ENCODE results near the gene DNAJC30. TPM values are rescaled to one million over a fixed set of nuclear protein-coding genes. Genes with fewer than 3 reads are reported as not detected.

The DNAJC30 gene
- total RNA-seq, 2 experiments from 2014 or later: 14.0 to 14.4 TPM

DNA sequence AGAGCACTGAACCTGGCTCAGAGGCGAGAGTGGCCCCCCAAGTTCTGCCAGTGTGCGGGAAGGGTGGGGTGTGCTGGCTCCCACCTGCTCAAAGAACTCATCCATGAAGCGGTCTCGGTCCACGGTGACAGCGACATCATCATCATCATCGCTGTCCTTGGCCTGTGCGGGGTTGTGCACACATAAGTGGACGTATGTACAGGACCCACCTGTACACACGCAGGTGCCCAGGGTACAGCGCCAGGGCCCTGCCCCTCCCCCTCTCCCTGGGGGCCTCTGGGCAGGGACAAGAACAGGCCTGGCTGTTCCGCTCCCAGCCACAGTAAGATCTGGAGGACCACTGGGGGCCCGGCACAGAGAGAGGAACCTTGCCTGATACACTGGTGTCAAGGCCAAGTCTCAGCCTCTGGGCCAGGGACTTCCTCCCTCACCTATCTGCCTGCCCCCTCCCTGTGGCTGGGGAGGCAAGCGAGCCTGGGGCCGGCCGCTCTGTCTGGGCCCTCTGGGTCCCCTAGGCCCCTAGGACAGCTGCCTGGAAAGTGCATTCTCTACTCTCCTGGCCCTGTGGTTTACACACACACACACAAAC is 25.8 kb upstream of the DNAJC30 start:
- POLR2A ChIA-PET: no interaction called here
- intact Hi-C loops (cut with DNase I, micrococcal nuclease): no loop called here
- H3K27ac ChIP-seq (ENCODE audit: low read depth in 1 of 2, low read length in 2 of 2): no peak overlapping the region
- no peak for DNase-seq
- H3K27ac Mint-ChIP-seq: no peak overlapping the region
- TF ChIP-seq, protein P1, sequence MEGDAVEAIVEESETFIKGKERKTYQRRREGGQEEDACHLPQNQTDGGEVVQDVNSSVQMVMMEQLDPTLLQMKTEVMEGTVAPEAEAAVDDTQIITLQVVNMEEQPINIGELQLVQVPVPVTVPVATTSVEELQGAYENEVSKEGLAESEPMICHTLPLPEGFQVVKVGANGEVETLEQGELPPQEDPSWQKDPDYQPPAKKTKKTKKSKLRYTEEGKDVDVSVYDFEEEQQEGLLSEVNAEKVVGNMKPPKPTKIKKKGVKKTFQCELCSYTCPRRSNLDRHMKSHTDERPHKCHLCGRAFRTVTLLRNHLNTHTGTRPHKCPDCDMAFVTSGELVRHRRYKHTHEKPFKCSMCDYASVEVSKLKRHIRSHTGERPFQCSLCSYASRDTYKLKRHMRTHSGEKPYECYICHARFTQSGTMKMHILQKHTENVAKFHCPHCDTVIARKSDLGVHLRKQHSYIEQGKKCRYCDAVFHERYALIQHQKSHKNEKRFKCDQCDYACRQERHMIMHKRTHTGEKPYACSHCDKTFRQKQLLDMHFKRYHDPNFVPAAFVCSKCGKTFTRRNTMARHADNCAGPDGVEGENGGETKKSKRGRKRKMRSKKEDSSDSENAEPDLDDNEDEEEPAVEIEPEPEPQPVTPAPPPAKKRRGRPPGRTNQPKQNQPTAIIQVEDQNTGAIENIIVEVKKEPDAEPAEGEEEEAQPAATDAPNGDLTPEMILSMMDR (IDR thresholded peaks at IDR 0.05): no peak
- H3K4me1 ChIP-seq (ENCODE audit: insufficient read depth, low read length): peaks cover 12% of the 10 kb centered on the region
- H3K4me1 Mint-ChIP-seq (ENCODE audit: low read depth): peaks cover 7% of the 10 kb centered on the region
- H3K36me3 Mint-ChIP-seq (ENCODE audit: low read depth): no peaks in the 10 kb centered on the region
- H3K36me3 ChIP-seq (ENCODE audit: insufficient read depth, low read length): peaks cover 6% of the 10 kb centered on the region
- H3K4me3 ChIP-seq (ENCODE audit: low read length): no peak overlapping the region
- no peaks in the 10 kb centered on the region for H3K9me3 Mint-ChIP-seq
- no peaks in the 10 kb centered on the region for H3K27me3 ChIP-seq (ENCODE audit: control insufficient read depth in 1 of 2, insufficient read depth in 2 of 2, low read length in 2 of 2)
- no peak for ATAC-seq (ENCODE audit: poor library complexity)
- no peak overlapping the region for H3K4me3 Mint-ChIP-seq
- no peaks in the 10 kb centered on the region for H3K27me3 Mint-ChIP-seq
- no peaks in the 10 kb centered on the region for H3K9me3 ChIP-seq (ENCODE audit: control insufficient read depth in 1 of 2, insufficient read depth in 1 of 2, low read length in 2 of 2)
- CTCF ChIA-PET: no interaction called here

DNA sequence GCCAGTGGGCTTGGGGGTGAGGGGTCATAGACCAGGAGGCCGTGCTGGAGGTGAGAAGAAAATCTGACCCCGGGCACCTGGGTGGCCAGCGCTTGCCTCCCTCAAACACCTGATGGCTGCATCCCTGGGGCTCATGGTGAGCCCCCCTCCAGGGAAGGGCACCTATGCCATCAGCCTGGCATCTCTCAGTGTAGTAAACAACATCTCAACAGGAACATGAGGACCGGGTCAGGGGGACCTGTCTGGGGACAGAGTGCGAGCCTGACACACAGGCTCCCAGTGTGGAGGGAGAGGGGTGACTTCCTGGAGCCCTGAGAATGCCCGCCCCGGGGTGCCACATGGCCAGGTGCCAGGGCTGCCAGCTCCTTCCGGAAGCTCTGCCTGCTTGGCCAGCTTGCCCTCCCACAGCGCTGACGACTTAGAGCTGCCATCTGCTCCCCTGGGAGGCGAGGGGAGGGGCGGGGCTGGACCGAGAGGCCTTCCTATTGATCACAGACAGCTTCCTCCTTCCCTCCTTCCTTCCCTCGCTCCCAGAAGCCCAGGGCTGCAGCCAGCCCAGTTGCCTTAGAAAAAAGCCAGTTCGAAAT is 23.9 kb upstream of the DNAJC30 start:
- no peak overlapping the region for H3K4me3 ChIP-seq (ENCODE audit: low read length)
- ChIA-PET CTCF (no interaction called here), POLR2A (no interaction called here)
- H3K4me1 Mint-ChIP-seq (ENCODE audit: low read depth): peaks cover 7% of the 10 kb centered on the region
- H3K4me3 Mint-ChIP-seq: no peak overlapping the region
- H3K27me3 Mint-ChIP-seq: no peaks in the 10 kb centered on the region
- H3K36me3 Mint-ChIP-seq (ENCODE audit: low read depth): peaks cover 3% of the 10 kb centered on the region
- H3K4me1 ChIP-seq (ENCODE audit: insufficient read depth, low read length): peaks cover 15% of the 10 kb centered on the region
- H3K27ac Mint-ChIP-seq: peak overlapping the region; percentile 36
- H3K9me3 Mint-ChIP-seq: no peaks in the 10 kb centered on the region
- TF ChIP-seq, protein P1 (IDR thresholded peaks at IDR 0.05): no peak
- no peak overlapping the region for H3K27ac ChIP-seq (ENCODE audit: low read depth in 1 of 2, low read length in 2 of 2)
- intact Hi-C loops (cut with DNase I, micrococcal nuclease): no loop called here
- no peaks in the 10 kb centered on the region for H3K27me3 ChIP-seq (ENCODE audit: control insufficient read depth in 1 of 2, insufficient read depth in 2 of 2, low read length in 2 of 2)
- ATAC-seq (ENCODE audit: poor library complexity) (no peak), DNase-seq (peak in 4 of 14 experiments; percentile 28 to 62 (median 51))
- H3K36me3 ChIP-seq (ENCODE audit: insufficient read depth, low read length): peaks cover 8% of the 10 kb centered on the region
- no peaks in the 10 kb centered on the region for H3K9me3 ChIP-seq (ENCODE audit: control insufficient read depth in 1 of 2, insufficient read depth in 1 of 2, low read length in 2 of 2)

DNA sequence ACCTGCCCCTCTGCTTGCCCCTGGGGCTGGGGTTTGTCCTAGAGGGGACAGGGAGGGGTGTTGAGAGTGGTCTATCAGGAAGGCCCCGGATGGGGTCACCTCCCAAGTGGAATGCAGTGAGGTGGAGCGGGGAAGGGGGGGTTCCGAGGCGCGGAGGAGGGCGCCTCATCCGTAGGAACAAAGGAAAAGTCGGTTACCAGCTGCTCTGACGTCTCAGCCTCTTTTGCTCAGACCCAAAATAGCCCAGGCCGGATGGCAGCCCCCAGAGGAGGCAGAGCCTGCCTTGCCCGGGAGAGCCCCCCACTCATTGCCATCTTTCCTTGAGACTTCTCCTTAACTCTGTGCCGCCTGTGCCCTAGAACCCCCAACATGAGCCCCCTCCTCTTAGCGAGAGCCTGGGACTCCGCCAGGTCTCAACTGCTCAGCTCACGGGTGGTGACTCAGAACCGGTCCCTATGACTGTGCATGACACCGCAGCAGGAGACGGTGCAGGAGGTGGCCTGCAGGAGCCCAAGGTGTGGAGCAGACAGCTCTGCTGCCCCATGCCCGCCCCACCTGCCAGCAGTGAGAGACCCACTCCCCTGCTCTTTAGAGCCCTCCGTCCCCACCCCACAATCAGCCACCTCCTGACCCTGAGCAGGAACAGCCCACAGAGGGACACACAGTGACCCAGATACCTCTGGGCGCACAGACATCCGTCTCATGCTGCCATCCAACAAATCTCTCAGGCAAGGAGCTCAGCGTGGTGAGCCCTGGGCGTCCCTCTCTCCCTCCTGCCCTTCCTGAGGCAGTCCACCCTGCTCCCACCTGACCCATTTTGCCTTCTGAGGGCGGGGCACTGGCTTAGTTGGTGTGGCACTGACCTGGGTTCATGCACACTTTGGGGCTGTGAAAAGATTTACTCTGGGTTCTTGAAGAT is 23.1 kb upstream of the DNAJC30 start:
- Histone ChIP-seq H3K27me3 (ENCODE audit: control insufficient read depth in 1 of 2, insufficient read depth in 2 of 2, low read length in 2 of 2) (no peaks in the 10 kb centered on the region), H3K9me3 (ENCODE audit: control insufficient read depth in 1 of 2, insufficient read depth in 1 of 2, low read length in 2 of 2) (no peaks in the 10 kb centered on the region), H3K27ac (ENCODE audit: low read depth in 1 of 2, low read length in 2 of 2) (no peak overlapping the region), H3K36me3 (ENCODE audit: insufficient read depth, low read length) (peaks cover 8% of the 10 kb centered on the region), H3K4me3 (ENCODE audit: low read length) (no peak overlapping the region), H3K4me1 (ENCODE audit: insufficient read depth, low read length) (peaks cover 15% of the 10 kb centered on the region)
- DNase-seq (peak in 2 of 14 experiments; percentile 25 to 37), ATAC-seq (ENCODE audit: poor library complexity) (no peak)
- ChIA-PET CTCF (no interaction called here), POLR2A (no interaction called here)
- Mint-ChIP-seq H3K4me1 (ENCODE audit: low read depth) (peaks cover 7% of the 10 kb centered on the region), H3K27ac (peak overlapping the region; percentile 36), H3K27me3 (no peaks in the 10 kb centered on the region), H3K4me3 (no peak overlapping the region), H3K9me3 (no peaks in the 10 kb centered on the region), H3K36me3 (ENCODE audit: low read depth) (peaks cover 10% of the 10 kb centered on the region)
- TF ChIP-seq, protein P1 (IDR thresholded peaks at IDR 0.05): no peak
- intact Hi-C loops (cut with DNase I, micrococcal nuclease): no loop called here

Measured in CD4-positive, alpha-beta T cell (primary cell).